Ishikawa (cell line): Measurements from ENCODE around the gene CMTM1.

Source experiments
- CEBPB ChIP-seq: IDR thresholded peaks from 2 replicates; pipeline ENCODE4 v1.6.1; 2012
- CREB1 ChIP-seq: IDR thresholded peaks from 2 replicates; pipeline ENCODE4 v1.6.1; 2012; ENCODE audit warnings: low read depth
- EGR1 ChIP-seq: IDR thresholded peaks from 2 replicates; pipeline ENCODE4 v1.6.1; 2012
- EP300 ChIP-seq: IDR thresholded peaks from 2 replicates; pipeline ENCODE4 v1.6.1; 2012; ENCODE audit warnings: borderline replicate concordance
- FOXM1 ChIP-seq: IDR thresholded peaks from 2 replicates; pipeline ENCODE4 v1.6.1; 2012; ENCODE audit warnings: low read depth, borderline replicate concordance
- NFIC ChIP-seq: IDR thresholded peaks from 2 replicates; pipeline ENCODE4 v1.6.1; 2012
- RAD21 ChIP-seq: IDR thresholded peaks from 2 replicates; pipeline ENCODE4 v1.6.1; 2012; ENCODE audit warnings: low read depth
- REST ChIP-seq: IDR thresholded peaks from 2 replicates; pipeline ENCODE4 v1.6.1; 2012; ENCODE audit warnings: low read depth, mild to moderate bottlenecking
- TAF1 ChIP-seq: IDR thresholded peaks from 2 replicates; pipeline ENCODE4 v1.6.1; 2012; ENCODE audit warnings: low read depth, mild to moderate bottlenecking
- TCF12 ChIP-seq: IDR thresholded peaks from 2 replicates; pipeline ENCODE4 v1.6.1; 2012; ENCODE audit warnings: low read depth
- TEAD4 ChIP-seq: IDR thresholded peaks from 2 replicates; pipeline ENCODE4 v1.6.1; 2012
- YY1 ChIP-seq: IDR thresholded peaks from 2 replicates; pipeline ENCODE4 v1.6.1; 2012; ENCODE audit warnings: low read depth
- ZBTB7A ChIP-seq: IDR thresholded peaks from 2 replicates; pipeline ENCODE4 v1.6.1; 2012; ENCODE audit warnings: low read depth
- TF ChIP-seq, protein P1 (sequence below): IDR thresholded peaks from 2 replicates; pipeline ENCODE4 v1.6.1; 2012
- TF ChIP-seq, protein P2 (sequence below): IDR thresholded peaks from 2 replicates; pipeline ENCODE4 v1.6.1; 2012

CMTM1 gene

GRCh38 chr16:66534376-66534799 is 31.9 kb upstream of the CMTM1 start:
- TF ChIP-seq NFIC (no peak), TCF12 (no peak), EP300 (no peak), CREB1 (no peak), TAF1 (no peak), REST (no peak), ZBTB7A (no peak), EGR1 (no peak), YY1 (no peak), CEBPB (no peak), RAD21 (no peak), TEAD4 (no peak), FOXM1 (no peak)
- TF ChIP-seq, protein P1, sequence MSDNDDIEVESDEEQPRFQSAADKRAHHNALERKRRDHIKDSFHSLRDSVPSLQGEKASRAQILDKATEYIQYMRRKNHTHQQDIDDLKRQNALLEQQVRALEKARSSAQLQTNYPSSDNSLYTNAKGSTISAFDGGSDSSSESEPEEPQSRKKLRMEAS = no peak
- TF ChIP-seq, protein P2, sequence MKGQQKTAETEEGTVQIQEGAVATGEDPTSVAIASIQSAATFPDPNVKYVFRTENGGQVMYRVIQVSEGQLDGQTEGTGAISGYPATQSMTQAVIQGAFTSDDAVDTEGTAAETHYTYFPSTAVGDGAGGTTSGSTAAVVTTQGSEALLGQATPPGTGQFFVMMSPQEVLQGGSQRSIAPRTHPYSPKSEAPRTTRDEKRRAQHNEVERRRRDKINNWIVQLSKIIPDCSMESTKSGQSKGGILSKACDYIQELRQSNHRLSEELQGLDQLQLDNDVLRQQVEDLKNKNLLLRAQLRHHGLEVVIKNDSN = no peak

GRCh38 chr16:66536525-66536924 is 29.7 kb upstream of the CMTM1 start:
- TF ChIP-seq CEBPB (no peak), CREB1 (no peak), EP300 (no peak), YY1 (no peak), REST (no peak), EGR1 (no peak), NFIC (no peak), RAD21 (no peak)
- TF ChIP-seq, protein P2 = no peak
- TF ChIP-seq, protein P1 = no peak

- TF ChIP-seq EGR1 = no peak
- no peak for TF ChIP-seq NFIC
- TF ChIP-seq CEBPB = no peak
- TF ChIP-seq FOXM1 = no peak
- TF ChIP-seq YY1 = no peak
- no peak for TF ChIP-seq ZBTB7A
- TF ChIP-seq TAF1 = no peak
- no peak for TF ChIP-seq CREB1
- TF ChIP-seq EP300 = no peak
- no peak for TF ChIP-seq RAD21
- TF ChIP-seq, protein P1 = no peak
- TF ChIP-seq REST = no peak
Measured at GRCh38 chr16:66537236-66537635, 29.0 kb upstream of the CMTM1 start.

- no peak for TF ChIP-seq YY1
- TF ChIP-seq TCF12 = no peak
- no peak for TF ChIP-seq REST
- TF ChIP-seq EP300 = no peak
- no peak for TF ChIP-seq FOXM1
- TF ChIP-seq, protein P2 = no peak
- TF ChIP-seq EGR1 = no peak
- TF ChIP-seq ZBTB7A = no peak
- TF ChIP-seq RAD21 = no peak
- TF ChIP-seq CREB1 = no peak
Measured at GRCh38 chr16:66538910-66539309, 27.3 kb upstream of the CMTM1 start.
